Peyer's patch (tissue), 4 donors: Measurements from ENCODE around the gene ANKMY1. TPM values are rescaled to one million over a fixed set of nuclear protein-coding genes. Genes with fewer than 3 reads are reported as not detected.

Experiments
- DNase-seq, 3 donors: peaks; one replicate each; pipeline ENCODE4 v3.0.0-alpha.2; 2017 to 2019
- H3K27ac ChIP-seq, 4 donors: fragments of 200-600 bp; sonication (generic); one replicate each; pipeline ENCODE4 v1.5.1; 2016 to 2019
- H3K27me3 ChIP-seq, 2 donors: fragments of 200-600 bp; sonication (generic); one replicate each; pipeline ENCODE4 v1.5.1; 2019
- H3K36me3 ChIP-seq, 3 donors: fragments of 200-600 bp; sonication (generic); one replicate each; pipeline ENCODE4 v1.5.1; 2016 to 2019
- H3K4me1 ChIP-seq, 4 donors: fragments of 200-600 bp; sonication (generic); one replicate each; pipeline ENCODE4 v1.5.1; 2016 to 2019
- H3K4me3 ChIP-seq, 4 donors: fragments of 200-600 bp; sonication (generic); 1 replicate in 3 of 4; 2 replicates in 1 of 4; pipeline ENCODE4 v1.5.1; 2016 to 2019; ENCODE audit warnings: mild to moderate bottlenecking in 1 of 4
- H3K9me3 ChIP-seq, 4 donors: fragments of 200-600 bp; sonication (generic); one replicate each; pipeline ENCODE4 v1.5.1; 2016 to 2019; ENCODE audit warnings: mild to moderate bottlenecking in 1 of 4
- CTCF ChIP-seq, 6 experiments: fragments of 450-650 bp in 4 of 6; fragments of 200-600 bp in 2 of 6; sonication (generic) in 1 of 6; IDR thresholded peaks; one replicate each; pipeline ENCODE4 v1.5.1; 2017 to 2019; ENCODE audit warnings: antibody characterized with exemption in 6 of 6, mild to moderate bottlenecking in 3 of 6, moderate library complexity in 1 of 6
- POLR2A ChIP-seq, 2 donors: fragments of 450-650 bp; IDR thresholded peaks; one replicate each; pipeline ENCODE4 v1.5.1; 2017; ENCODE audit warnings: antibody characterized with exemption in 2 of 2, mild to moderate bottlenecking in 2 of 2, moderate library complexity in 2 of 2
- total RNA-seq, 4 donors: library from RNA; depleted of rRNA; stranded (reverse); fragments of >200 nt; gene quantifications; one replicate each; pipeline ENCODE4 v1.1.0, GENCODE V29; 2016

Gene ANKMY1
- total RNA-seq, 4 donors from 2014 or later, result 27.8 to 89.1 (median 40.1) TPM

DNA sequence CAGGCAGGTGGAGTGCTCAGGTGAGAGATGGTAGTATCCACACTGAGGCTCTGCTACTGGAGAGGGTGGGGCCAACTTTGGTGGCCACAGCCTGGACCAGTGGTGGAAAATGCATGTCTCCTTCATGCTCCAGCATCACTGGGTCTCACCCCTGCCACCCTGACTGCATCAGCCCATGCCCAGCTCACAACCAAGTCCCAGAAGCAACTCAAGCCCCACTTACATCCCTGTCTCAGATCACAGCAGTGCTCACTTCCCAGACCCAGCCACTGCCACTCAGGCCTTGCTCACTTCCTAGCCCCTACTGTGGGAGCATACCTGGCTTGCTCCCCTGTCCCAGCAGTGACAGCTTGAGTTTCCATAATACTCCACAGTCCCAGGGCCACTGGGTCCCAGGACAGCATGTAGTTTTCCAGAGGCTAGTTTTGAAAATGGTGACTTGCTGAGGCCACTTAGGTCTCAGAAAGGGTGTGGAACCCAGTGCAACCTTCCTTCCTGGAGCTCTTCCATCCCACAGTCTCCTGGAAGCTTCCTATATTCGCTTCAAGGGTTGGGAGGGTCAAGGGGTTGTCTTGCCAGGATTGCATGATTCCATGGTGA, 63.5 kb downstream of the ANKMY1 start:
- DNase-seq, result no peak
- Histone ChIP-seq H3K27me3 (no peaks in the 10 kb centered on the region), H3K9me3 (peaks cover 0 to 9% (median 0%) of the 10 kb centered on the region in 4 donors), H3K36me3 (peaks cover 0 to 11% (median 0%) of the 10 kb centered on the region in 3 donors), H3K4me3 (no peak overlapping the region), H3K4me1 (no peaks in the 10 kb centered on the region), H3K27ac (no peak overlapping the region)
- TF ChIP-seq POLR2A (IDR thresholded peaks at IDR 0.05), result no peak
- TF ChIP-seq CTCF (IDR thresholded peaks at IDR 0.05), result no peak

DNA sequence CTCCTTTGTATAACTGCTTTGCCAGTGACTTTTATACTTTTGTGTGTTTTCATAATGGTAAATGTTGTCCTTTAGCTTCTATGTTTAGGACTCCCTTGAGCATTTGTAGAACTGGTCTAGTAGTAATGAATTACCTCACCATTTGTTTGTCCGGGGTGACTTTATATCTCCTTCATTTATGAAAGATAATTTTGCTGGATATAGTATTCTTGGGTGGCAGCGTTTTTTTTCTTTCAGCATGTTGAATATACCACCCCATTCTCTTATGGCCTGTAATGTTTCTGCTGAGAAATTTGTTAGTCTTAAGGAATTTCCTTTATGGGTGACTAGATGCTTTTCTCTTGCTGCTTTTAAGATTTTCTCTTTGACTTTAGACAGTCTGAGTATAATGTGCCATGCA, 66.3 kb downstream of the ANKMY1 start:
- Histone ChIP-seq H3K27me3 (no peaks in the 10 kb centered on the region), H3K4me3 (no peak overlapping the region), H3K36me3 (no peaks in the 10 kb centered on the region), H3K9me3 (peaks cover 0 to 9% (median 0%) of the 10 kb centered on the region in 4 donors), H3K4me1 (no peaks in the 10 kb centered on the region), H3K27ac (no peak overlapping the region)
- DNase-seq, result no peak
- no peak for TF ChIP-seq CTCF (IDR thresholded peaks at IDR 0.05)
- no peak for TF ChIP-seq POLR2A (IDR thresholded peaks at IDR 0.05)

DNA sequence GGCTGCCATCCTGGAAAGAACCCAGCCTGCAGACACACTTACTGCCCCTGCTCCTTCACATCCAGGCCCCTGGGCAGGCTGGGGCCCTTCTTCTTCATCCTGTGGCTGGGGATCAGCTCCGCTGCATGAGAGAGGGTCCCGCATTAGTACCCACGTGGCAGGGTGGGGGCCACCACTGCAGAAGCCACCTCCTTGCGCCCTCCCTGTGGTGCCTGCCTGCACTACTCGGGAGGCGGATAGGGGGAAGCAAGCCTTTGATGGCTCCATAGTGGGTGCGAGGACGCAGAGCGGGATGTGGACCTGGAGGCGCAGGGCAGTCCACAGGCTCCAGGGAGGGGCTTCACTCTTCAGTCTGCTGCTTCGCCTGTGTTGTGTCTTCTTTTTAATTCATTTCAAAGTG, 75.6 kb downstream of the ANKMY1 start:
- no peaks in the 10 kb centered on the region for H3K4me1 ChIP-seq
- H3K9me3 ChIP-seq, result no peaks in the 10 kb centered on the region
- no peak overlapping the region for H3K4me3 ChIP-seq
- TF ChIP-seq CTCF (IDR thresholded peaks at IDR 0.05), result no peak
- TF ChIP-seq POLR2A (IDR thresholded peaks at IDR 0.05), result no peak
- H3K27ac ChIP-seq, result no peak overlapping the region
- no peak for DNase-seq
- no peaks in the 10 kb centered on the region for H3K27me3 ChIP-seq
- H3K36me3 ChIP-seq, result no peaks in the 10 kb centered on the region

DNA sequence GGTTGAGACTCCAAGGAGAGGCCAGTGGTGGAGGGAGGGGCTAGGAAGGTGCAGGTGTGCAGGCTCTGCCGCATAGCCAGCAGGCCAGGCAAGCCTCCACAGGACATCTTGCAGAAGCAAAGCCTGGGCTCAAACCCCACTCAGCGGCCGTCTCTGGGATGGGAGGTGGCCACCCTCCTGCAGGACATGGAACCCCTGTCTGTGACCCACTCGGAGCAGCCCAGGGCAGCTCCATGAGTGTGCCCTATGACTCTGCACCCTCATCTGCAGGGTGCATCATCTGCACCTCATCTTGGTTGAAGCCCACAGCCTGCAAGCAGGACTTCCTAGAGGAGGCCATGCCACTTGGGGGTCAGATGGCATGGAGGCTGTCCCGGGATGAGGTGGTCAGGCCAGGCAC, 76.1 kb downstream of the ANKMY1 start:
- TF ChIP-seq POLR2A (IDR thresholded peaks at IDR 0.05) (no peak), CTCF (IDR thresholded peaks at IDR 0.05) (no peak)
- DNase-seq, result peak in 1 of 3 donors; percentile 43
- Histone ChIP-seq H3K27me3 (no peaks in the 10 kb centered on the region), H3K4me1 (no peaks in the 10 kb centered on the region), H3K9me3 (no peaks in the 10 kb centered on the region), H3K36me3 (no peaks in the 10 kb centered on the region), H3K4me3 (no peak overlapping the region), H3K27ac (no peak overlapping the region)

DNA sequence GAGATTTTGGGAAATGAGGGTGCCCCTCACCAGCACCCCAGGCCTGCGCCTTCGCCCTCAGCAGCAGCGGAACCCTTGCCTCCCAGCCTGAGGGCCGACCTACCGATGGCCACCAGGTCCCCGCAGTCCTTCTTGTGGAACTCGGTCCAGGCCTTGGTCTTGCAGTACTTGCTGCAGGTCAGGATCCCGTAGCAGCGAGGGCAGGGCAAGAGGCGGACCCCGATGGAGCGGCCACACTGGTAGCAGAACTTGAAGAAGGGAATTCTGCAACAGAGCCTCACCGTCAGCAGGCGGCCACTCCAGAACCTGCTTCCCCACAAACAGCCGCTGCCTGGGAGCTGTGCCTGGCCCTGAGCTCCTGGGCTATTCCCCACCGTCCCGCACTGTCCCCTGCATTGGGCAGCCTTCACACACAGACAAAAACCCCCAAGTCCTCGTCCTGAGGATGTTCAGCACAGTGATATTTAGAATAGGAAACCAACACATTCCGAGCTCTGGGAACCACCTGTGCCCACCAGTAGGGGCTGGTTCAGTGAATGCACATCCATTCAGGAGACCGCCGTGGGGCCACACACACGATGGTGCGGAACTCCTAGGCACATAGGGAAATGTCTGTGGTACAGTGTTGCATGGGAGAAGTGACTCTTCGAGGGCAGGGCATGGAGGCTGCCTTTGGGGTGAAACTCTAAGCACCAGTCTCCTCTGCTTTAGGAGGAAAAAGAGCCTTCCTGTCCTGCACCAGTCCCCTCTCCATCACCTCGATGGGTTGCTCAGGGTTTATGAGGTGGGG, 76.8 kb downstream of the ANKMY1 start:
- Histone ChIP-seq H3K27me3 (no peaks in the 10 kb centered on the region), H3K9me3 (no peaks in the 10 kb centered on the region), H3K4me3 (no peak overlapping the region), H3K4me1 (no peaks in the 10 kb centered on the region), H3K36me3 (no peaks in the 10 kb centered on the region), H3K27ac (no peak overlapping the region)
- DNase-seq, result peak in 1 of 3 donors; percentile 13
- TF ChIP-seq POLR2A (IDR thresholded peaks at IDR 0.05) (no peak), CTCF (IDR thresholded peaks at IDR 0.05) (no peak)
